Epithelial cell of alveolus of lung (primary cell): ENCODE measurements around the gene PPP1R16B. TPM values are rescaled to one million over a fixed set of nuclear protein-coding genes. Genes with fewer than 3 reads are reported as not detected.

ENCODE experiments used
- total RNA-seq: library from RNA; depleted of rRNA; stranded (reverse); fragments of >200 nt; gene quantifications from 2 replicates; pipeline ENCODE4 v1.2.1, GENCODE V29; 2015

PPP1R16B gene
- total RNA-seq = 0.39 and 0.56 TPM in 2 replicates

GRCh38 chr20:38805502-38805957, at the start of gene PPP1R16B:
Gene PPP1R16B, plus strand, starts transcription at chr20:38805697. Its CDS starts 30,229 bp downstream, at chr20:38835926.

DNA sequence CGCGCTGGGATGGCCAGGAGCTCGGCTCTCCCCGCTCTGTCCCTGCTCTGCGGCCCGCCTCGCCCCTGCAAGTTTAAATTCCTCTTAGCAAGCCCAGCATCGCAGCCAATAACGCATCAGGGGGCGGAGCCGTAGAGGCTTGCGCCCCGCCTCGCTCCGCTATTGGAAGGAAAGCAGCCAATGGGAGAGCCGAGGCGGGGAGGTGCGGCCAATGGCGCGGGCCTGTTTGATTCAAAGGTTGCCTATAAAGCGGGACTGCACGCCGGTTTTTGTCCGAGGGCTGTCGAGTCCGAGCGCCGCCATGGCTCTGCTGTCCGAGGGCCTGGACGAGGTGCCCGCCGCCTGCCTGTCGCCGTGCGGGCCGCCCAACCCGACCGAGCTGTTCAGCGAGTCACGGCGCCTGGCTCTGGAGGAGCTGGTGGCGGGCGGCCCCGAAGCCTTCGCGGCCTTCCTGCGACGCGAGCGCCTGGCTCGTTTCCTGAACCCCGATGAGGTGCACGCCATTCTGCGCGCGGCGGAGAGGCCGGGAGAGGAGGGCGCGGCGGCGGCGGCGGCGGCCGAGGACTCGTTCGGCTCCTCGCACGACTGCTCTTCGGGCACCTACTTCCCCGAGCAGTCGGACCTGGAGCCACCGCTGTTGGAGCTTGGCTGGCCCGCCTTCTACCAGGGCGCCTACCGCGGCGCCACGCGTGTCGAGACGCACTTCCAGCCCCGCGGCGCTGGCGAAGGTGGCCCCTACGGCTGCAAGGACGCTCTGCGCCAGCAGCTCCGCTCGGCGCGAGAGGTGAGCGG, 120.8 kb downstream of the PPP1R16B start, which contains the start of gene FAM83D:
Gene FAM83D, plus strand, starts transcription at position 276 of the 792 bp plus-strand sequence. Its CDS starts 26 bp downstream, at position 302.

DNA sequence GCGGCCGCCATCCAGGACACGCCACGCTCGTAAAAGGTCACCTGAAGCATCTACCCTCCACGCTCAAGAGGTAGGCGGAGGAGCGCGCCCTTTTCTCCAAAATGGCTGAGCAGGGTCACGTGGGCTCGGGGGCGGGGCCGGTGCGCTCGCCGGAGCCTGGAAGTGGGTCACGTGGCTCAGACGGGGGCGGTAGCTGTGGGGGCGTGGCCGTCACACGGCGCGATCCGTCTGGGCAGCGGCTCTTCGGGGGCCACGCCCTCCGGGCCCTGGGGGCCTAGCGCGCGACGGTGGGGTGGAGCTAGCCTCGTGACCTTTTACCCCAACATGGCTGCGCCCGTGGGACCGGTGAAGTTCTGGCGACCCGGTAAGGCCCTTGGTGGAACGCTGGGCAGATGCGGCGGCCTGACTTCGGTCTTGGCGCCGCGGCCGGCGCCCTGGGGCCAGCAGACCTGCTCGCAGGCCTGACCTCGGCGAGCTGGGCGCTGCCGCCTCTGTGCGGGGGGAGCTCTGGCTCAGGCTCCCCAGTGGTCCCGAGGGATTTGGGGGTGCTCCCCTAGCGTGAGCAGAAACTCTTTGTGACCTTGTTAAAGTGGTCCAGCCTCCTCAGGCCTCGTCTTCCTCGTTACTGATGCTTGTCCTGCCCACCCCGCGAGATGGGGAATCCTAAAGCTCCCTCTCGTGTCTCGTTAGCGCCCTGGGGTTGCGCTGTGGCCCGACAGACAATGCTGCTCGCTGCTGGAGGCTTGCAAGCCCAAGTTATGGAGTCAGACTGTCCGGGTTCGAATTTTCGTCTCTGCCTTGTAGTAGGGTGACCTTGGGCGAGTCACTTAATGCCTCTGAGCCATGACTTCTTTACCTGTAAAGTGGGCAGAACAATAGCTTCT, 156.8 kb downstream of the PPP1R16B start, which contains the start of gene DHX35:
Gene DHX35, plus strand, starts transcription at position 301 of the 884 bp plus-strand sequence. Its CDS starts 24 bp downstream, at position 325.

Other genes starting within 250 kb of the PPP1R16B start
- gene ADIG, start 224.5 kb upstream of the PPP1R16B start, total RNA-seq = not detected in 2 replicates
- gene ARHGAP40, start 203.9 kb upstream of the PPP1R16B start, total RNA-seq = 0.91 TPM in 1 of 2 replicates, not detected in the other
- gene SLC32A1, start 81.2 kb upstream of the PPP1R16B start, total RNA-seq = not detected in 2 replicates
- gene ACTR5, start 57.2 kb upstream of the PPP1R16B start, total RNA-seq = 4.6 and 5.3 TPM in 2 replicates
- gene FAM83D, start 120.7 kb downstream of the PPP1R16B start, total RNA-seq = 13.2 and 24.3 TPM in 2 replicates
- gene DHX35, start 156.6 kb downstream of the PPP1R16B start, total RNA-seq = 6.1 and 10.8 TPM in 2 replicates